DND-41 (cell line): Measurements from ENCODE around the gene SCGB1D2.

Experiments used
- ATAC-seq: fragments of 200-7000 bp; cut with Tn5 transposase; 3 replicates; pipeline ENCODE4 v1.9.1; 2021; ENCODE audit warnings: low read depth; ENCODE audit not compliant: insufficient read depth
- DNase-seq: peaks from one replicate; pipeline ENCODE4 v3.0.0-alpha.2; 2020
- H2AFZ ChIP-seq: 2 replicates; pipeline ENCODE4 v1.6.0; 2012; ENCODE audit warnings: low read depth, low read length
- H3K27ac ChIP-seq: 2 replicates; pipeline ENCODE4 v1.5.1; 2012; ENCODE audit warnings: low read length, inconsistent platforms
- H3K27me3 ChIP-seq: fragments of 200-600 bp; sonication (generic); 2 replicates; pipeline ENCODE4 v1.6.0; 2012; ENCODE audit warnings: low read length, mild to moderate bottlenecking, inconsistent platforms; ENCODE audit not compliant: insufficient read depth, poor library complexity
- H3K36me3 ChIP-seq: 2 replicates; pipeline ENCODE4 v1.5.1; 2012; ENCODE audit warnings: low read length, inconsistent platforms; ENCODE audit not compliant: insufficient read depth
- H3K4me1 ChIP-seq: 2 replicates; pipeline ENCODE4 v1.5.1; 2012; ENCODE audit warnings: mild to moderate bottlenecking, low read length; ENCODE audit not compliant: insufficient read depth
- H3K4me2 ChIP-seq: 2 replicates; pipeline ENCODE4 v1.6.0; 2012; ENCODE audit warnings: mild to moderate bottlenecking, moderate library complexity, low read length, inconsistent platforms; ENCODE audit not compliant: insufficient read depth
- H3K4me3 ChIP-seq, 2 experiments: fragments of 200-600 bp in 1 of 2; shearing (Covaris generic) in 1 of 2; 2 replicates each; pipeline ENCODE4 v1.5.1; 2012 to 2016; ENCODE audit warnings: inconsistent platforms in 2 of 2, low read length in 2 of 2, mild to moderate bottlenecking in 2 of 2, low read depth in 1 of 2, moderate library complexity in 1 of 2
- H3K79me2 ChIP-seq: 2 replicates; pipeline ENCODE4 v1.6.0; 2012; ENCODE audit warnings: low read length, inconsistent platforms; ENCODE audit not compliant: insufficient read depth
- H3K9ac ChIP-seq: 2 replicates; pipeline ENCODE4 v1.6.0; 2012; ENCODE audit warnings: low read depth, mild to moderate bottlenecking, inconsistent platforms, low read length, moderate library complexity
- H3K9me3 ChIP-seq: 2 replicates; pipeline ENCODE4 v1.5.1; 2012; ENCODE audit warnings: low read length, moderate library complexity, mild to moderate bottlenecking, inconsistent platforms; ENCODE audit not compliant: insufficient read depth, severe bottlenecking
- H4K20me1 ChIP-seq: 2 replicates; pipeline ENCODE4 v1.6.0; 2012; ENCODE audit warnings: low read length; ENCODE audit not compliant: insufficient read depth
- EZH2 ChIP-seq: IDR thresholded peaks from 3 replicates; pipeline ENCODE4 v1.6.1; 2012; ENCODE audit warnings: borderline replicate concordance, low read depth, mild to moderate bottlenecking, moderate library complexity, low read length, inconsistent platforms; ENCODE audit not compliant: severe bottlenecking
- TF ChIP-seq, protein P1 (sequence below): IDR thresholded peaks from 2 replicates; pipeline ENCODE4 v1.5.1; 2012; ENCODE audit warnings: borderline replicate concordance, low read length, moderate library complexity, mild to moderate bottlenecking; ENCODE audit not compliant: poor library complexity, severe bottlenecking; ENCODE audit errors: extremely low read depth

SCGB1D2 gene

GRCh38 chr11:62241095-62241494 is 944 bp upstream of the SCGB1D2 start:
- DNase-seq (no peak), ATAC-seq (no peak)
- no peaks in the 10 kb centered on the region for H3K4me1 ChIP-seq
- H3K36me3 ChIP-seq = no peaks in the 10 kb centered on the region
- H4K20me1 ChIP-seq = no peaks in the 10 kb centered on the region
- H3K9me3 ChIP-seq = no peaks in the 10 kb centered on the region
- no peak for TF ChIP-seq EZH2
- TF ChIP-seq, protein P1, sequence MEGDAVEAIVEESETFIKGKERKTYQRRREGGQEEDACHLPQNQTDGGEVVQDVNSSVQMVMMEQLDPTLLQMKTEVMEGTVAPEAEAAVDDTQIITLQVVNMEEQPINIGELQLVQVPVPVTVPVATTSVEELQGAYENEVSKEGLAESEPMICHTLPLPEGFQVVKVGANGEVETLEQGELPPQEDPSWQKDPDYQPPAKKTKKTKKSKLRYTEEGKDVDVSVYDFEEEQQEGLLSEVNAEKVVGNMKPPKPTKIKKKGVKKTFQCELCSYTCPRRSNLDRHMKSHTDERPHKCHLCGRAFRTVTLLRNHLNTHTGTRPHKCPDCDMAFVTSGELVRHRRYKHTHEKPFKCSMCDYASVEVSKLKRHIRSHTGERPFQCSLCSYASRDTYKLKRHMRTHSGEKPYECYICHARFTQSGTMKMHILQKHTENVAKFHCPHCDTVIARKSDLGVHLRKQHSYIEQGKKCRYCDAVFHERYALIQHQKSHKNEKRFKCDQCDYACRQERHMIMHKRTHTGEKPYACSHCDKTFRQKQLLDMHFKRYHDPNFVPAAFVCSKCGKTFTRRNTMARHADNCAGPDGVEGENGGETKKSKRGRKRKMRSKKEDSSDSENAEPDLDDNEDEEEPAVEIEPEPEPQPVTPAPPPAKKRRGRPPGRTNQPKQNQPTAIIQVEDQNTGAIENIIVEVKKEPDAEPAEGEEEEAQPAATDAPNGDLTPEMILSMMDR = no peak
- no peak overlapping the region for H2AFZ ChIP-seq
- no peaks in the 10 kb centered on the region for H3K27me3 ChIP-seq
- H3K4me3 ChIP-seq = no peak overlapping the region
- H3K79me2 ChIP-seq = no peaks in the 10 kb centered on the region
- H3K9ac ChIP-seq = no peak overlapping the region
- H3K4me2 ChIP-seq = no peak overlapping the region
- no peak overlapping the region for H3K27ac ChIP-seq

DNA sequence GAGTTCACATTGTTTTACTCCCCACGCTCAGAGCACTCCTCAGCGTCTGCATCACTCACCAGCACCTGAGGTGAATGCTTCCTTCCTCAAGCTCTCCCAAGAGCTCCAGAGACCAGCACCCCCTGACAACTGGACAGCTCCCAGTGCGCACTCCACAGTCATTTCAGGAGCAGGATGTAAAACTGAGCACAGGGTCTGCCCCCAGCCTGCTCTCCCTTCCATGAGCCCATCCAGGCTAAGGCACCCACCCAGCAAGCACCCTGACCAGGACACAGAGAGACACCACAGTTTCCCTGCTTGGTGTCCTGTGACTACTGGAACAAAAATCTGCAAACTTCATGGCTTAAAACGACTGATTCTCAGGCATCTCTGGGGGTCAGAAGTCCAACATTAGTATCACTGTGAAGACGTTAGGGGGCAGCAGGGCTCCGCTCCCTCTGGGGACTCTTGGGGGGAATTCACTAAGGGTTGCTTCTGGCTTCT is 3.3 kb downstream of the SCGB1D2 start:
- peak; percentile 81 for ATAC-seq
- Histone ChIP-seq H3K27ac (no peak overlapping the region), H3K4me1 (no peaks in the 10 kb centered on the region), H3K9ac (no peak overlapping the region), H3K79me2 (no peaks in the 10 kb centered on the region), H3K4me3 (no peak overlapping the region), H3K27me3 (no peaks in the 10 kb centered on the region), H3K36me3 (no peaks in the 10 kb centered on the region), H4K20me1 (no peaks in the 10 kb centered on the region), H3K9me3 (peaks cover 4% of the 10 kb centered on the region), H2AFZ (no peak overlapping the region), H3K4me2 (no peak overlapping the region)
- peak; percentile 52 for DNase-seq
- no peak for TF ChIP-seq EZH2
- TF ChIP-seq, protein P1 = no peak

- H3K36me3 ChIP-seq = no peaks in the 10 kb centered on the region
- peaks cover 4% of the 10 kb centered on the region; the same call in 1 of the 2 replicates for H3K4me1 ChIP-seq
- no peak overlapping the region for H3K27ac ChIP-seq
- H3K9ac ChIP-seq = no peak overlapping the region
- no peak overlapping the region for H3K4me3 ChIP-seq
- H3K79me2 ChIP-seq = no peaks in the 10 kb centered on the region
- DNase-seq = no peak
- no peaks in the 10 kb centered on the region for H4K20me1 ChIP-seq
- no peak for ATAC-seq
- H3K27me3 ChIP-seq = no peaks in the 10 kb centered on the region
- no peak overlapping the region for H3K4me2 ChIP-seq
- TF ChIP-seq, protein P1 = no peak
- no peak for TF ChIP-seq EZH2
- peaks cover 37% of the 10 kb centered on the region for H3K9me3 ChIP-seq
- H2AFZ ChIP-seq = no peak overlapping the region
Measured at GRCh38 chr11:62251698-62252097, 9.7 kb downstream of the SCGB1D2 start.

GRCh38 chr11:62253999-62254542 is 12.0 kb downstream of the SCGB1D2 start:
- H3K27me3 ChIP-seq = no peaks in the 10 kb centered on the region
- no peaks in the 10 kb centered on the region for H3K79me2 ChIP-seq
- peaks cover 37% of the 10 kb centered on the region for H3K9me3 ChIP-seq
- no peak overlapping the region for H3K4me2 ChIP-seq
- DNase-seq = peak; percentile 57
- no peaks in the 10 kb centered on the region for H4K20me1 ChIP-seq
- H3K9ac ChIP-seq = no peak overlapping the region
- TF ChIP-seq, protein P1 = no peak
- no peak for TF ChIP-seq EZH2
- ATAC-seq = peak; percentile 61
- no peaks in the 10 kb centered on the region for H3K36me3 ChIP-seq
- H3K4me1 ChIP-seq = peaks cover 4% of the 10 kb centered on the region; the same call in 1 of the 2 replicates
- no peak overlapping the region for H3K4me3 ChIP-seq
- H2AFZ ChIP-seq = no peak overlapping the region
- no peak overlapping the region for H3K27ac ChIP-seq
